SH-SY5Y (cell line): ENCODE measurements around the gene AP3B1.

ENCODE experiments used
- GATA2 ChIP-seq: IDR thresholded peaks from 2 replicates; pipeline ENCODE4 v1.6.1; 2011; ENCODE audit warnings: mild to moderate bottlenecking, low read depth, low read length
- GATA3 ChIP-seq: IDR thresholded peaks from 2 replicates; pipeline ENCODE4 v1.6.1; 2011; ENCODE audit warnings: low read depth, mild to moderate bottlenecking, low read length, moderate library complexity

GRCh38 chr5:78280261-78280660, 14.2 kb downstream of the AP3B1 start:
- TF ChIP-seq GATA2, result no peak
- TF ChIP-seq GATA3, result no peak
